ENCODE measurements around the gene OPTC. TPM values are rescaled to one million over a fixed set of nuclear protein-coding genes. Genes with fewer than 3 reads are reported as not detected.

OPTC gene
- total and polyA plus RNA-seq, 2 of the 13 experiments (the other 11 are each of a cell fraction or from before 2014, with no cell fraction given), result not detected

- in situ Hi-C loops (cut with HindIII; ENCODE audit: extremely low pct_ligation_motif_present, low pct_unique_long_range_greater_than_20kb), result loop anchor here (5.0 kb wide), 1 partner anchor 198 kb away; no protein-coding TSS in a partner anchor
- TF ChIP-seq YEATS4 (CRISPR knock-in tag; IDR thresholded peaks at IDR 0.05; ENCODE audit: borderline replicate concordance) (no peak), ZSCAN22 (CRISPR knock-in tag; IDR thresholded peaks at IDR 0.05) (no peak), MEIS2 (CRISPR knock-in tag; IDR thresholded peaks at IDR 0.05) (no peak), NR2F2 (IDR thresholded peaks at IDR 0.05; ENCODE audit: borderline replicate concordance, low read depth) (no peak), PHF8 (CRISPR knock-in tag; IDR thresholded peaks at IDR 0.05) (no peak), HMG20B (CRISPR knock-in tag; conservative IDR thresholded peaks at IDR 0.05) (no peak), ZNF484 (CRISPR knock-in tag; IDR thresholded peaks at IDR 0.05; ENCODE audit: borderline replicate concordance, low read depth) (no peak), MAF1 (CRISPR knock-in tag; IDR thresholded peaks at IDR 0.05; ENCODE audit: borderline replicate concordance) (no peak), MED13 (CRISPR knock-in tag; IDR thresholded peaks at IDR 0.05) (no peak), ZNF724P (CRISPR knock-in tag; IDR thresholded peaks at IDR 0.05; ENCODE audit: borderline replicate concordance) (no peak), RFX1 (IDR thresholded peaks at IDR 0.05) (no peak), PAX8 (CRISPR knock-in tag; IDR thresholded peaks at IDR 0.05; ENCODE audit: borderline replicate concordance) (no peak)
- POLR2A ChIA-PET, result no interaction called here
Measured at GRCh38 chr1:203503836-203504235, 9.9 kb downstream of the OPTC start.

More at GRCh38 chr1:203503836-203504235, 9.9 kb downstream of the OPTC start:
- CTCF ChIA-PET (ENCODE audit: low intra/inter-chr PET ratio, low total read pairs), result interaction anchor here (1.3 to 2.4 kb wide), 2 partner anchors 195 to 198 kb away, joined by 4 to 42 read pairs; no protein-coding TSS in a partner anchor
- no peaks in the 10 kb centered on the region for H3K9me3 ChIP-seq (ENCODE audit: low read length)
- no peak overlapping the region for H3K4me3 ChIP-seq (replicated peaks in 1 of 3; ENCODE audit: insufficient read depth in 1 of 3, low read depth in 2 of 3, low read length in 3 of 3)
- no peaks in the 10 kb centered on the region; the same call in 1 of the 2 replicates for H4K20me1 ChIP-seq (ENCODE audit: insufficient read depth, low read length)
- BruUV-seq (replicated peaks), result no TSS peak
- WGBS (ENCODE audit: low lambda C conversion rate), result 27% methylated on average over 3 of the region's 3 CpGs
- no peaks in the 10 kb centered on the region for H3K79me2 ChIP-seq (ENCODE audit: insufficient read depth, low read length)
- H3K36me3 ChIP-seq (replicated peaks in 1 of 2; ENCODE audit: control insufficient read depth in 1 of 2, insufficient read depth in 2 of 2, low read length in 2 of 2), result no peaks in the 10 kb centered on the region
- intact Hi-C loops (cut with micrococcal nuclease; ENCODE audit: unreplicated experiment), result no loop called here
- no peak for ATAC-seq
- H3K27ac ChIP-seq (ENCODE audit: extremely low read length, insufficient read depth, low read length), result no peak overlapping the region
- H3K27me3 ChIP-seq (ENCODE audit: control insufficient read depth in 1 of 2, insufficient read depth in 2 of 2, low read length in 2 of 2), result 0 out of 5 replicates have a peak, but pooled peaks cover 0 to 2% of the 10 kb centered on the region in 2 experiments
- no peak overlapping the region for H3K4me2 ChIP-seq (ENCODE audit: low read depth, low read length)
- no peak overlapping the region for H2AFZ ChIP-seq (ENCODE audit: low read length)
- no peak for FAIRE-seq
- no peak overlapping the region for H3K9ac ChIP-seq (ENCODE audit: insufficient read depth, low read depth, low read length)
- H3K4me1 ChIP-seq (ENCODE audit: insufficient read depth, low read length), result peaks cover 10% of the 10 kb centered on the region
- DNase-seq (ENCODE audit: low spot score), result no peak

All from HepG2 (cell line).